ENCODE results near the gene WFDC10B. TPM values are rescaled to one million over a fixed set of nuclear protein-coding genes. Genes with fewer than 3 reads are reported as not detected.

Gene WFDC10B
- total and polyA plus RNA-seq, 9 of the 15 experiments (the other 6 are each of a cell fraction or from before 2014, with no cell fraction given) = not detected

DNA sequence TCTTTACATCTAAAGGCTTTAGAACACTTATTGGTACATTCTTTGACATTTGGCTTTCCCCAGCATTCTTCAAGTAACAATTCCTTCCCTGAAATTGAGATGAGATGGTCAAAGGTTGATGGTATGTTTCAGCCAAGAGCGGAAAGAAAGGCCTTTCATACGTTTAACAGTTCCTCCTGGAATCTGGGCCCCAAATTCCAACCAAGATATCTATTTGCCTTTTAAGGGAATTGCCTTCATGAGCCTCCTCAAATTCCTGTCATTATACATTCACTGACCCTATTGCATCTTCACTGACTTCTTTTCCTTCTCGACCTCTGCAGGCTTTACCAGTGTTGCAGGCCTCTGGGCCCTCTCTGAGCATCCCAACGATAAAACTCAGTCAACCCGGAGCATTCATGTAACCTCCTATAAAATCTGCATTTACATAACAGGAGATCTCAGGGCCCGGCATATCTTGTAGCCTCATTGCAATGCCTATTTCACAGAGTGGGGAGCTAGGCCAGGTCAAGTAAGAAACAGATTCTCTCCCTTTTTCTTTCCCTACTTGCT lies 55.4 kb downstream of the WFDC10B start (continued):
- no peak for TF ChIP-seq ZBTB26 (CRISPR knock-in tag; IDR thresholded peaks at IDR 0.05)

DNA sequence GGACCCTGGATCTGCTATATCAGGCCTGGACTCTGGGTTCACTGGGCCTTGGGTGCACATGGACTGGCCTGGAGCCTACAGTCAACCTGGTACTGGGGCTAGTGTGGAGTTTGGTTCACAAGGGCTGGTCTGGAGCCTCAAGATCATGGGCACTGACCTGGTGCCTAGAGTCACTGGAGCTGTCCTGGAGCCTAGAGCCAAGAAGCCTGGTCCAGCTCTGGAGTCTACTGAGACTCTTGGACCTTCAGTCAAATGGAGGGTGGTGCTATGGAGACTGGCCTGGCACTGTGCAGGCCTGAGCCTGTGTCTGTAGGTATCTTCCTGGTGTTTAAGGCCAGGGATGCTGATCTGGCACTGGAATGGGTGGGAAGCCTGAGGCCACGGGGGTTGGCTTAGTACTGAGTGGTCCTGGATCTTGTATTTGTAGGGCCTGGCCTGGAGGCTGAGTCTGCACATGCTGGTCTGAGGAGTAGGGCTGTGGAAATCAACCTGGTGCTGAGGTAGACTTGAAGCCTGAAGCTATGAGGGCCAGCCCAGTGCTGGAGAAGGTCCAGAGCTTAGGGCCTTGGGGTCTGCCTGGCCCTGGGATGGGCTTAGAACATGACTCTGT lies 57.3 kb downstream of the WFDC10B start:
- Histone ChIP-seq H3K27ac (ENCODE audit: extremely low read depth, low read depth, low read length) (no peak overlapping the region), H3K79me2 (ENCODE audit: control insufficient read depth, insufficient read depth, low read length) (no peaks in the 10 kb centered on the region), H3K4me3 (no peak overlapping the region), H3K9ac (ENCODE audit: insufficient read depth in 1 of 2, low read depth in 2 of 2, low read length in 2 of 2) (no peak overlapping the region), H3K27me3 (ENCODE audit: control insufficient read depth in 2 of 2, insufficient read depth in 2 of 2, low read length in 2 of 2) (peaks cover 0 to 4% of the 10 kb centered on the region in 2 experiments; a peak in 1 of 5 replicates), H3K9me1 (ENCODE audit: control insufficient read depth, insufficient read depth, low read length) (peaks cover 2% of the 10 kb centered on the region), H3K4me1 (replicated peaks in 1 of 2; ENCODE audit: control insufficient read depth in 2 of 2, insufficient read depth in 2 of 2, low read length in 2 of 2) (no peaks in the 10 kb centered on the region), H3K9me3 (replicated peaks; ENCODE audit: control insufficient read depth, insufficient read depth, low read depth, low read length) (no peaks in the 10 kb centered on the region), H3K36me3 (ENCODE audit: control insufficient read depth, insufficient read depth, low read length) (no peaks in the 10 kb centered on the region), H2AFZ (ENCODE audit: low read depth, low read length) (no peak overlapping the region), H4K20me1 (replicated peaks; ENCODE audit: control insufficient read depth, insufficient read depth, low read length) (no peaks in the 10 kb centered on the region), H3K4me2 (ENCODE audit: insufficient read depth, low read length) (no peak overlapping the region)
- BruUV-seq (replicated peaks) = no TSS peak
- no peak for ATAC-seq
- no peak for DNase-seq (ENCODE audit: extremely low read depth in 1 of 4, low spot score in 3 of 4)
- 0% methylated on average over 1 of the region's 1 CpG for WGBS (ENCODE audit: insufficient coverage, low coverage, missing lambda C conversion rate)
- intact Hi-C loops (cut with micrococcal nuclease) = no loop called here
- POLR2A ChIA-PET = no interaction called here
- TF ChIP-seq TCF7L2 (IDR thresholded peaks at IDR 0.05; ENCODE audit: low read depth, low read length) (no peak), ZNF408 (CRISPR knock-in tag; IDR thresholded peaks at IDR 0.05; ENCODE audit: low read depth) (no peak), MXI1 (IDR thresholded peaks at IDR 0.05; ENCODE audit: low read depth, low read length) (no peak), U2AF1 (optimal IDR thresholded peaks at IDR 0.05; ENCODE audit: low read depth, low read length) (no peak), MECOM (CRISPR knock-in tag; IDR thresholded peaks at IDR 0.05) (no peak), ZNF217 (CRISPR knock-in tag; IDR thresholded peaks at IDR 0.05) (no peak)
- CTCF ChIA-PET (ENCODE audit: low intra/inter-chr PET ratio) = no interaction called here
- in situ Hi-C loops (cut with MboI) = no loop called here
- FAIRE-seq = no peak

Measured in K562 (cell line).